ENCODE results near the gene RNF111. TPM values are rescaled to one million over a fixed set of nuclear protein-coding genes. Genes with fewer than 3 reads are reported as not detected.
"Not testable (repeated sequence)": the region's sequence is repeated elsewhere in the genome, so short reads cannot be mapped to it uniquely, and the experiment has no call there.

RNF111 gene
- total RNA-seq, 1 experiment from 2014 or later = 8.8 TPM

DNA sequence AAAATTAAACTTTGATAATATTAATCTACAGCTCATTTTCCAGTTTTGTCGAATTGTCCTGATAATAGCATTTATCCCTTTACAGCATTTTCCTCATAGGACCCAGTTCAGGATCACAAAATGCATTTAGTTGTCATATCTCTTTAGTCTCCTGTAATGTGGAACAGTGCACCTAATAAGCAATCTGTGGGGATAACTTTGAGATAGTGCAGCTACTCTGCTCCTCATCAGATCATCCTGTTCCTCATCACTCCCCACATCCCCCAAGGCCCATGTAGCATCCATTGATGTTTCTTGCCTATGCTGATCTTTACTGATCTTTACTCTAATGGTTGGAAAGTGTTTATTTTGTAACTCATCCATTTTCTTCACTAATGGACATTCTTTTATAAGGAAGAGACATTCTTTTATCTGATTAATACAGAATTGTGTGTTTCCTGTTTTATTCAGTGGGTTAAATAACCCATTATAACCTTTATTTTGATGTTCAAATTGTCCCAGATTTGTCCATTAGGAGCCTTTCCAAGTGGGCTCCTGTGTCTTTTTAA lies 7.5 kb downstream of the RNF111 start:
- in situ Hi-C loops (cut with HindIII; ENCODE audit: low sequenced_read_pairs) = no loop called here
- no peak for DNase-seq (ENCODE audit: low spot score)

- DNase-seq (ENCODE audit: low spot score) = no peak
- in situ Hi-C loops (cut with HindIII; ENCODE audit: low sequenced_read_pairs) = no loop called here
Measured at GRCh38 chr15:58999694-59000093, 12.2 kb downstream of the RNF111 start.

GRCh38 chr15:59000251-59000650 lies 12.8 kb downstream of the RNF111 start:
- DNase-seq (ENCODE audit: low spot score); in situ Hi-C loops (cut with HindIII; ENCODE audit: low sequenced_read_pairs): not testable (repeated sequence)

DNA sequence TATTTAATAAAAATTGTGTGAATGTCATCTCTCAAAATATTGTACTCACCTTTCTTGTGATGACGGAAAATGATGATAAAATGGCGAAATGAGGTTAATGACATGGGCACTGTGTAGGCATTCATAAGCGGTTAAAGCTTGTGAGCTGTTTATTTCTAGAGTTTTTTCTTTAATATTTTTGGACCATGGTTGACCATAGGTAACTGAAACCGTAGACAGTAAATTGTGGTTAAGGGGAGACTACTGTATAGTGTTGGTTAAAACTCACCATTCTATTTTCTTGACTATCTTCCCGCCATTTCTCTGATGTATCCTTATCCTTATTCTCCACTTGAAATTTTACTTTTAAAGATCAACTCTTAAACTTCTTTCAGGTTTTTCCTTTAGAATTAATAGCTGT lies 14.5 kb downstream of the RNF111 start:
- in situ Hi-C loops (cut with HindIII; ENCODE audit: low sequenced_read_pairs) = no loop called here

GRCh38 chr15:59002418-59002859 lies 15.0 kb downstream of the RNF111 start:
- no peak for DNase-seq (ENCODE audit: low spot score)
- in situ Hi-C loops (cut with HindIII; ENCODE audit: low sequenced_read_pairs) = no loop called here

More for the DNA sequence above, 14.5 kb downstream of the RNF111 start:
- DNase-seq (ENCODE audit: low spot score) = no peak

DNA sequence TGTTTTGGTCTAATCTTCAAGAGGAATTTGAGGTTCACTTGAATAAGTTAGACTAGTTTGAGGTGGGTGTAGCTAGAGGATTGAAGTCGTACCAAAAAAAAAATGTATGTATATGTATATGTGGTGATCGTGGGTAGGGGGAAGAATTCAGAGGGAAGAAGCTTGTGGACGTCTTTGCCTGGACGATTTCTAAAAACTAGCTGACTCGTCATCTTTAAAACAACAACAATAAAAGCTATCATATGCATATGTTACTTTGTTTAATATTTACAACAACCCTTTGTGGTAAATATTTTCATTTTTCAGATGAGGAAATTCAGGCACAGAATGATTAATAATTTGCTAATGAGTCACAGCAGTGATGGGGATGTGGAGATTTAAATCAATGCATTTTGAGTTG lies 18.1 kb downstream of the RNF111 start:
- DNase-seq (ENCODE audit: low spot score) = no peak
- in situ Hi-C loops (cut with HindIII; ENCODE audit: low sequenced_read_pairs) = no loop called here

GRCh38 chr15:59008086-59008485 lies 20.6 kb downstream of the RNF111 start:
- in situ Hi-C loops (cut with HindIII; ENCODE audit: low sequenced_read_pairs) = no loop called here
- DNase-seq (ENCODE audit: low spot score) = no peak

DNA sequence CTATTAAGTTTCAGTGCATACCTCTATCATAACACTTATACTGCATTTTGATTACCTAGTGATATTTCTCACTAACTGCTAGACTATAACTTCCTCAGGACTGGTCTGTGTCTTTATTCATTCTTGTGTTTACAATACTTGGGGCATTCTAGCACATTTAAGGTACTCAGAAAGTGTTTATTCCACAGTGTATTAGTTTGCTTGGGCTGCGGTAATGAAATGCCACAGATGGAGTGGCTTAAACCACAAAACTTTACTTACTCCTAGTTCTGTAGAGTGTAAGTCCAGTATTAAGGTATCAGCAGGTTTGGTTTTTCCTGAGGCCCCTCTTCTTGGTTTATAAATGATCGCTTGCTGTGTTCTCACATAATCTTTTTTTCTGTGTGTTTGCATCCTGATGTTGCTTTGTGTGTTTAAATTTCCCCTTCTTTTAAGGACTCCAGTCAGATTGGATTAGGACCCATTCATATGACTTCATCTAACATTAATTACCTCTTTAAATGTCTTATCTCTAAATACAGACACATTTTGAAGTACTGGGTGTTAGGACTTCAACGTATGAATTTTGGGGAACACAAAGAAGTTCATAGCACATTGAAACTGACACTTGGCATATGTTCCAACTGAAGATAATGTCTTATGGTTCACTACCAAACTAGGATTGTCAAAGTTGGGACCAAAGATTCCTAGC lies 23.9 kb downstream of the RNF111 start:
- DNase-seq (ENCODE audit: low spot score) = no peak
- in situ Hi-C loops (cut with HindIII; ENCODE audit: low sequenced_read_pairs) = no loop called here

- in situ Hi-C loops (cut with HindIII; ENCODE audit: low sequenced_read_pairs) = no loop called here
- no peak for DNase-seq (ENCODE audit: low spot score)
Measured at GRCh38 chr15:59013246-59013873, 25.9 kb downstream of the RNF111 start.

- in situ Hi-C loops (cut with HindIII; ENCODE audit: low sequenced_read_pairs) = no loop called here
- DNase-seq (ENCODE audit: low spot score) = no peak
Measured at GRCh38 chr15:59014068-59014467, 26.6 kb downstream of the RNF111 start.

DNA sequence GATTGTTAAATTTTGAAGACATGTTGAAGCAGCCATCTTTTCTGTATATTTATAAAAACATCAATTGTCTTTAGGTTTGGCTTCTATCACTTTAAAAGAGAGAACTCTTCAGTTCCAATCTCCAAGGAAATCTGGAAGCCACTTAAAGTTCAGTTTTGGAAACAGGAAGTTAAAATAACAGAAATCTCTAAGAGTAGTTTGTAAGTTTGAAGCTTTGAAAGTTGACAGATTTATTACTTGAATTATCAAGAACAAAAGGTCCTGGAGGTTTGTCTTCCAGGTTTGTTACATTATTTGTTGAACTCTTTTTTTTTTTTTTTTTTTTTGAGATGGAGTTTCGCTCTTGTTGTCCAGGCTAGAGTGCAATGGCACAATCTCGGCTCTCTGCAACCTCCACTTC lies 30.0 kb downstream of the RNF111 start:
- no peak for DNase-seq (ENCODE audit: low spot score)
- in situ Hi-C loops (cut with HindIII; ENCODE audit: low sequenced_read_pairs) = no loop called here

DNA sequence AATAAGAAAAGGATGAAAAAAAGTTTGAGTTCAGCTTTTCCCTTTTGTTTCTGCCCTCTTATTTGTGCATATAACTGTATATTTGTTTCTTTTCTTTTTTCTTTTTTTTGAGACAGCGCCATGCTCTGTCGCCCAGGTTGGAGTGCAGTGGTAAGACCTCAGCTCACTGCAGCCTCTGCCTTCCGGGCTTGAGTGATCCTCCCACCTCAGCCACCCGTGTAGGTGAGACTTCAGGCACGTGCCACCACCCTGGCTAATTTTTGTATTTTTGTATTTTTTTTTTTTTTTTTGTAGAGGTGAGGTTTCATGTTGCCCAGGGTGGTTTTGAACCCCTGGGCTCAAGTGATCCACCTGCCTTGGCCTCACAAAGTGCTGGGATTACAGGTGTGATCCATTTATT lies 31.4 kb downstream of the RNF111 start:
- no peak for DNase-seq (ENCODE audit: low spot score)
- in situ Hi-C loops (cut with HindIII; ENCODE audit: low sequenced_read_pairs) = no loop called here

DNA sequence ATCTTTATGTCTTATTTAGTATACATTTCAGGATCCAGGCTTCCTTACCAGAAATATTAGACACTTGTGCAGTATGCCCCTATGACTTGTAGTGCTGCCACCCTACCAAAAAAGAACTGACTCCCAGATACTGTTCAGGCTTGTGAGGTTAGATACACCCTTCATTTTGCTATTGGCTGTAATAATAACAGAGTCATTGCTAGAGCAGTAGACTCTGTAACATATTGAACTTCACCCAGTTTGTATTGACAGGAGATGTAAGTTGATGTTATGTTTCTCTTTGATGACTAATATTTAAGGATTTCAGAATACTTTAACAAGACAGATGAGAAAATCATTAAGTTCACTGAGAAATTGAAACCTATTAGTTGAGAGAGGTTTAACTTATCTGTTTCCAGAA lies 32.9 kb downstream of the RNF111 start:
- in situ Hi-C loops (cut with HindIII; ENCODE audit: low sequenced_read_pairs) = no loop called here
- DNase-seq (ENCODE audit: low spot score) = no peak

DNA sequence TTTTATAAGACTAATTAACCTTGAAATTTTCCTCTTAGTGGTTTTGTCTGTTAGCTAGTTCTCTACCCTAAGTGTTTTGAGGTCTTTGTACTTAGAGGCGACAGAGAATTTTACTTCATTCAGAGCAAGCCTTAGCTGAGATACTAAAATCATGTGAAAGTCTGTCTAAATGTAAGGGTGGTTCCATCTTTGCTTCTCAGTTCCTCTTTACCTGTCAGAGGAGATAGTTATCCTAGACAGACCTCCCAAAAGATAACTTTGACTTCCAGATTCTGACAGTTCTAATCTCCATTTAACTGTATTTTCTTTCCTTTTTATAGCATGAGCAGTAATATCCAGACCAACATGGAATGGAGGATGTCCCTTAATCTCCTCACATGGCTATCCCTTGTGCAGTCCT lies 34.7 kb downstream of the RNF111 start:
- no peak for DNase-seq (ENCODE audit: low spot score)
- in situ Hi-C loops (cut with HindIII; ENCODE audit: low sequenced_read_pairs) = no loop called here

GRCh38 chr15:59026207-59026606 lies 38.7 kb downstream of the RNF111 start:
- in situ Hi-C loops (cut with HindIII; ENCODE audit: low sequenced_read_pairs) = no loop called here

DNA sequence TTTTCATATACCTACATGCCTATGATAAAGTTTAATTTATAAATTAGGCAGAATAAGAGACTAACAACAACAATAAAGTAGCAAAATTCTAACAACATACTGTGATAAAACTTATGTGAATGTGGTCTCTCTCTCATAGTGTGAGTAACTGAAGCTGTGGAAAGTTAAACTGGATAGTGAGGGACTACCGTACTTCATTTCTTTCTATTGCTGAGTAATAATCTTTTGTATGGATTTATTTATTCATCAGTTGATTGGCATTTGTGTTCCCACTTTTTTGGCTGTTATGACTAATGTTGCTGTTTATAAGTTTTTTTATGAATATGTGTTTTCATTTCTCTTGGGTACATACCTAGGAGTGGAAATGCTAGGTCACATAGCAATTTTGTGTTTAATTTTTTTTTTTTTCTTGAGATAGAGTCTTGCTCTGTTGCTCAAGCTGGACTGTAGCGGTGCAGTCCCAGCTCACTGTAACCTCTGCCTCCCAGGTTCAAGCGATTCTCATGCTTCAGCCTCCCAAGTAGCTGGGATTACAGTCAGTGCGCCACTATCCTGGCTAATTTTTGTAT lies 41.0 kb downstream of the RNF111 start:
- in situ Hi-C loops (cut with HindIII; ENCODE audit: low sequenced_read_pairs) = no loop called here
- no peak for DNase-seq (ENCODE audit: low spot score)

More at GRCh38 chr15:59026207-59026606, 38.7 kb downstream of the RNF111 start:
- no peak for DNase-seq (ENCODE audit: low spot score)

GRCh38 chr15:59029554-59029953 lies 42.1 kb downstream of the RNF111 start:
- in situ Hi-C loops (cut with HindIII; ENCODE audit: low sequenced_read_pairs) = no loop called here

GRCh38 chr15:59035201-59035600 lies 47.7 kb downstream of the RNF111 start:
- in situ Hi-C loops (cut with HindIII; ENCODE audit: low sequenced_read_pairs) = no loop called here

More at GRCh38 chr15:59029554-59029953, 42.1 kb downstream of the RNF111 start:
- DNase-seq (ENCODE audit: low spot score) = no peak

DNA sequence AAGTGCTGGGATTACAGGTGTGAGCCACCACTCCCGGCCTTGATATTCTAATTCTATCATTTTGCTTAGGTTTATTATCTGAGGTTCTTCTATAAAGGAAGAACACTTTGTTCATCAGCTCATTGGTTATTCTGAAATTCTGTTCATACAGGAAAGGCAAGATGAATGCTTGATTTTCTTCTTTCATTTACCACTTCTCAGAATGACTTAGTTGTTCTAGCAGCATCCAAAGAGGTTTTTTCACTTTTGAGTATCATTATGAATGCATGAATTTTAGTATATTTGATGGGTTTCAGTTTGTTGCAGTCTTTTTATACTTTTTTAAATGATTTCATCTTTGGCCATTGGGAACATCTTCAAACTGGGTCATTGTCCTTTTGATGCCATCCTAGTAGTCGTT lies 51.8 kb downstream of the RNF111 start:
- no peak for DNase-seq (ENCODE audit: low spot score)
- in situ Hi-C loops (cut with HindIII; ENCODE audit: low sequenced_read_pairs) = no loop called here

More at GRCh38 chr15:59035201-59035600, 47.7 kb downstream of the RNF111 start:
- DNase-seq (ENCODE audit: low spot score) = no peak

GRCh38 chr15:59042041-59042440 lies 54.6 kb downstream of the RNF111 start:
- in situ Hi-C loops (cut with HindIII; ENCODE audit: low sequenced_read_pairs) = no loop called here
- no peak for DNase-seq (ENCODE audit: low spot score)
